HG03196 (cell line): ENCODE measurements around the gene WDR27.
"Not testable (repeated sequence)": the region's sequence is repeated elsewhere in the genome, so short reads cannot be mapped to it uniquely, and the experiment has no call there.

Source experiments
- ATAC-seq: cut with Tn5 transposase; IDR thresholded peaks from one replicate; pipeline ENCODE4 v1.9.1; 2021; ENCODE audit not compliant: unreplicated experiment

WDR27 gene

GRCh38 chr6:169664227-169664626 lies 37.6 kb downstream of the WDR27 start:
- no peak for ATAC-seq

GRCh38 chr6:169663468-169663867 lies 38.4 kb downstream of the WDR27 start:
- no peak for ATAC-seq

GRCh38 chr6:169661391-169661756 lies 40.5 kb downstream of the WDR27 start:
- ATAC-seq = no peak

- no peak for ATAC-seq
Observed at GRCh38 chr6:169660751-169661390, 41.0 kb downstream of the WDR27 start.

- no peak for ATAC-seq
Observed at GRCh38 chr6:169659820-169660610, 41.8 kb downstream of the WDR27 start.

- no peak for ATAC-seq
Observed at GRCh38 chr6:169657284-169657610, 44.6 kb downstream of the WDR27 start.

GRCh38 chr6:169656546-169657283 lies 45.1 kb downstream of the WDR27 start:
- no peak for ATAC-seq

GRCh38 chr6:169654598-169655391 lies 47.0 kb downstream of the WDR27 start:
- ATAC-seq = peak; percentile 75

GRCh38 chr6:169653691-169654090 lies 48.1 kb downstream of the WDR27 start:
- ATAC-seq = no peak

- ATAC-seq = no peak
Observed at GRCh38 chr6:169652896-169653295, 48.9 kb downstream of the WDR27 start.

GRCh38 chr6:169651498-169651897 lies 50.3 kb downstream of the WDR27 start:
- ATAC-seq = no peak

- ATAC-seq = no peak
Observed at GRCh38 chr6:169650959-169651292, 50.9 kb downstream of the WDR27 start.

GRCh38 chr6:169650241-169650958 lies 51.4 kb downstream of the WDR27 start:
- ATAC-seq = no peak

- no peak for ATAC-seq
Observed at GRCh38 chr6:169648617-169649016, 53.2 kb downstream of the WDR27 start.

GRCh38 chr6:169648092-169648491 lies 53.7 kb downstream of the WDR27 start:
- no peak for ATAC-seq

GRCh38 chr6:169647637-169648036 lies 54.2 kb downstream of the WDR27 start:
- ATAC-seq = no peak

- no peak for ATAC-seq
Observed at GRCh38 chr6:169646906-169647567, 54.8 kb downstream of the WDR27 start.

- not testable (repeated sequence) for ATAC-seq
Observed at GRCh38 chr6:169645459-169645858, 56.4 kb downstream of the WDR27 start.

GRCh38 chr6:169643521-169643920 lies 58.3 kb downstream of the WDR27 start:
- ATAC-seq = no peak

- ATAC-seq = no peak
Observed at GRCh38 chr6:169642455-169642854, 59.4 kb downstream of the WDR27 start.
